ENCODE results near the gene ANKH.
"Not testable (repeated sequence)": the region's sequence is repeated elsewhere in the genome, so short reads cannot be mapped to it uniquely, and the experiment has no call there.

Gene ANKH

GRCh38 chr5:14824499-14824898, 47.1 kb downstream of the ANKH start:
- no peak for DNase-seq

GRCh38 chr5:14821100-14821845, 50.3 kb downstream of the ANKH start:
- DNase-seq, result no peak

GRCh38 chr5:14818931-14819790, 52.4 kb downstream of the ANKH start:
- no peak for DNase-seq

- DNase-seq, result not testable (repeated sequence)
Measured at GRCh38 chr5:14817762-14818136, 53.8 kb downstream of the ANKH start.

GRCh38 chr5:14816999-14817761, 54.4 kb downstream of the ANKH start:
- DNase-seq, result no peak

GRCh38 chr5:14816374-14816998, 55.1 kb downstream of the ANKH start:
- no peak for DNase-seq

- DNase-seq, result no peak
Measured at GRCh38 chr5:14813747-14814146, 57.8 kb downstream of the ANKH start.

- DNase-seq, result no peak
Measured at GRCh38 chr5:14812166-14812565, 59.4 kb downstream of the ANKH start.

GRCh38 chr5:14810928-14811572, 60.5 kb downstream of the ANKH start:
- DNase-seq, result no peak

GRCh38 chr5:14810282-14810681, 61.3 kb downstream of the ANKH start:
- DNase-seq, result no peak

- peak; percentile 60 for DNase-seq
Measured at GRCh38 chr5:14809369-14810155, 62.0 kb downstream of the ANKH start.

- DNase-seq, result no peak
Measured at GRCh38 chr5:14807471-14807870, 64.1 kb downstream of the ANKH start.

GRCh38 chr5:14806456-14806855, 65.1 kb downstream of the ANKH start:
- no peak for DNase-seq

- DNase-seq, result no peak
Measured at GRCh38 chr5:14802541-14802940, 69.0 kb downstream of the ANKH start.

- DNase-seq, result no peak
Measured at GRCh38 chr5:14801792-14802191, 69.8 kb downstream of the ANKH start.

GRCh38 chr5:14797385-14797784, 74.2 kb downstream of the ANKH start:
- not testable (repeated sequence) for DNase-seq

- no peak for DNase-seq
Measured at GRCh38 chr5:14794583-14795230, 76.9 kb downstream of the ANKH start.

GRCh38 chr5:14793851-14794250, 77.7 kb downstream of the ANKH start:
- DNase-seq, result no peak

- DNase-seq, result no peak
Measured at GRCh38 chr5:14790911-14791310, 80.7 kb downstream of the ANKH start.

GRCh38 chr5:14790220-14790619, 81.4 kb downstream of the ANKH start:
- no peak for DNase-seq

All from effector CD4-positive, alpha-beta T cell (primary cell).